ENCODE results near the gene AKAP13. TPM values are rescaled to one million over a fixed set of nuclear protein-coding genes. Genes with fewer than 3 reads are reported as not detected.

The AKAP13 gene
- polyA plus RNA-seq, 4 donors, result 71.3 to 100 (median 83.7) TPM

DNA sequence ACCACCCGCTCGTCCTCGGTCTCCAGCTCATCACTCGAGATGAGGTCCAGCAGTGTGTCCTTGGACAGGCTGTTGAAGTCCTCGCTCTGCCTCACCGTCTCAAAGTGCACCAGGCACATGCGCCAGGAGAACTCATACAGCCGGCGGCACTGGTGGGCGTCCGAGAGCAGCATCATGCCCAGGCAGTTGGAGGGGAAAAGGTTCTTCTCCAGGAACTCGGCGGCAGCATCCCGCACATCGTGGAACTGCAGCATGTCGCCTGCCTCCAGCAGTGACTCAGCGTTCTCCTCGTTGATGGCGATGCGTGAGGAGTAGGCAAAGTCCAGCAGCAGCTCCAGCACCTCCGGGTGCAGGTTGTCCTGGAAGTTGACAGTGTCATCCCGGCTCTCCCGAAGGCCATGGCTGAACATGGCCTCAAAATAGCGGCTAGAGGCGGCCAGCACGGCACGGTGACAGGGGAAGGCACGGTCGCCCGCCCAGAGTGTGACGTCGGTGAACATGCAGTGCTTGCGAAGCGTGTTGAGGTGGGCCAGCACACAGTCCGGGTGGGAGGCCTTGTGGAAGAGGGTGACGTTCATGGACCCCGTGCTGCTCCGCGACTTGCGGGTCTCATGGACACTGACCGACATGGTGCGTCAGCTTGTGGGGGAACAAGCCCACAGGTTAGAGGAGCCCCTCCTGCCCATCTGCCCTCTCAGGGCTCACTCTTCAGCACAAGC is 388.9 kb downstream of the AKAP13 start:
- no peak for DNase-seq (ENCODE audit: low read depth in 4 of 4, low spot score in 2 of 4)

GRCh38 chr15:85770096-85771041 is 390.0 kb downstream of the AKAP13 start:
- DNase-seq (ENCODE audit: low read depth in 4 of 4, low spot score in 2 of 4), result no peak

GRCh38 chr15:85771271-85771670 is 390.9 kb downstream of the AKAP13 start:
- no peak for DNase-seq (ENCODE audit: low read depth in 4 of 4, low spot score in 2 of 4)

GRCh38 chr15:85771781-85772445 is 391.5 kb downstream of the AKAP13 start:
- DNase-seq (ENCODE audit: low read depth in 4 of 4, low spot score in 2 of 4), result no peak

DNA sequence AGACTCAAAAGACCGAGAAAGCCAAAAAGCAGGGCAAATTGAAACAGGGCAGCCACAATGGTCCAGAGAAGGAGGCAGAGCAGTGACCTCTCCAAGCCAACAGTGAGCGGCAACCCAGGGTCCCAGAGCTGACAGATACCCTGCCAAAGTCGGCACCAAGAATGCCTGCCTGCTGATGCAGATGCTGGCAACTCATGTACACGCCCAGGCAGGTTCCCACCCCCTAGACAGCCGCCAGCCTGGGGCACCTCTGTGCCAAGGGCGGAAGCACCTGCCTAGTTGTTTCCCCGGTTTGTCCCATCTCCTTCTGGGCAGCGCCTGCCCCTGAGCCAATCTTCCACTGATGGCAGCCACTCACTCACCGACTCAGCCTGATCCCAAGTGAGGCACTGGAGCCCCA is 392.3 kb downstream of the AKAP13 start:
- DNase-seq (ENCODE audit: low read depth in 4 of 4, low spot score in 2 of 4), result no peak

DNA sequence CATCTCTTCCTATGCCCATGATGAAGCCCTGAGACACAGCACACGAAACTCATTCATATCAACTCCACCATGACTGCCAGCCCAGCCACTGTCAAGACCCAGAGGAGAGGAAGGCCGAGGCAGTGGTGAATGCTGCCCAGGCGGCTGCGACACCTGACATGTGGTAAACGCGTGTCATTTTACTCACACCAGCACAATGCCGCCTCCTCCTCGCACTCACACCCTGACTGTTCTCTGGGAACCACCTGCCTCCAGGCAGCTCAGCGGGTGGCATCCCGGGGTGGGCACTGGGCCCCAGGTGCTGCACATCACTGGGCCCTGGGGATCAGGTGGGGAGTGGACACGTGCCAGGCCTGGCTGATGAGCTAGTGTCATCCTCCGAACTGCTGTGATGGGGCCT is 392.8 kb downstream of the AKAP13 start:
- no peak for DNase-seq (ENCODE audit: low read depth in 4 of 4, low spot score in 2 of 4)

GRCh38 chr15:85773970-85774369 is 393.6 kb downstream of the AKAP13 start:
- no peak for DNase-seq (ENCODE audit: low read depth in 4 of 4, low spot score in 2 of 4)

- no peak for DNase-seq (ENCODE audit: low read depth in 4 of 4, low spot score in 2 of 4)
These were observed 397.1 kb downstream of the AKAP13 start for GRCh38 chr15:85777250-85778106.

- no peak for DNase-seq (ENCODE audit: low read depth in 4 of 4, low spot score in 2 of 4)
These were observed 397.8 kb downstream of the AKAP13 start for GRCh38 chr15:85778107-85778776.

- DNase-seq (ENCODE audit: low read depth in 4 of 4, low spot score in 2 of 4), result no peak
These were observed 398.8 kb downstream of the AKAP13 start for GRCh38 chr15:85779249-85779648.

DNA sequence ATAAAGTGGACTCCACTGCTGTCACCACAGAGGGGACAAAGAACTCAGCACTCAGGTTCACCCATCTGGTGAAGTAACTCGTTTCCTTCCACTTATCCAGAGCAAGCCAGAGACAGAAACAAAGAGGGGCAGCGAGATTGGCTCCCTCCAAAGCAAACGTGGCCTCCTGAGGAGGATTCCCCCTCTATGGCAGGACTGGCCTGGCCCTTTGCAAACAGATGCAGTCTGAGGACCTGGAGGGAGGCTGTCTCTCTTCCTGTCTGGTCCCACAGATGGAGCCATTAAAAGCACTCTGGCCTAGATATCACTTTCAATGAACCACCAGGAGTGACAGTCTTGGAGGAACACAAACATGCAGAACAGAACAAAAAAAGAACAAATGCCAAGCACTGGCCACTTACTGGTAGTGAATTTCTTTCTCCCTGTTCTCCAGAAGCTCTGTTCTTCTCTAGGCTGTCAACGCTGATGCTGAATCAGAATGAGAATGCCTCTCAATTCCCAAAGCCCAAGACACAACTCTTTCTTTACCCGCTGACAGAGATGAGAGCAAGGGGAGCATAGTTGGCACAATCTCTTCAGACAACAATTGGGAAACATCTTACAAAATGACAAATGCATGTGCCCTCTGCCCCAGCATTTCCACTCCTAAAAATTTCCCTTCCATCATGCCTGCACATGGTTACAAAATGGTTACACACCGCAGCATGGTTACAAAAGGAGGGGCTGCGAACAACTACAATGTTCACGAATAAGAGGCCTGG is 400.0 kb downstream of the AKAP13 start:
- DNase-seq (ENCODE audit: low read depth in 4 of 4, low spot score in 2 of 4), result no peak

DNA sequence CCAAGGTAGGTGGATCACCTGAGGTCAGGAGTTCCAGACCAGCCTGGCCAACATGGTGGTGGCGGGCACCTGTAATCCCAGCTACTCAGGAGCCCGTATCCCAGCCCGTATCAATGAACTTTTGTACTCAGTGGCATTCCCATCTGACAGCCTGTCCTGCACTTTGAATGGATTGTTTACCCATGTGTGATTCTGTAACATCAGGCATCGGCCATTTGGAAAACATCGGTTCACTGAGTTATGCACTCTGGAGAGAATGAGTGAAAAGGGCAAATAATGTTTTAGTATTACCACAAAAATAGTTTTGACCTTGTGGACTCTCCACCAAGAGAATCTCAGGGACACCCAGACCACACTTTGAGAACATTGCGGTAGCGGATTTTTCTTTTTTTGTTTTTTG is 400.7 kb downstream of the AKAP13 start:
- DNase-seq (ENCODE audit: low read depth in 4 of 4, low spot score in 2 of 4), result no peak

- no peak for DNase-seq (ENCODE audit: low read depth in 4 of 4, low spot score in 2 of 4)
These were observed 401.7 kb downstream of the AKAP13 start for GRCh38 chr15:85782064-85782463.

- no peak for DNase-seq (ENCODE audit: low read depth in 4 of 4, low spot score in 2 of 4)
These were observed 405.7 kb downstream of the AKAP13 start for GRCh38 chr15:85785887-85786780.

DNA sequence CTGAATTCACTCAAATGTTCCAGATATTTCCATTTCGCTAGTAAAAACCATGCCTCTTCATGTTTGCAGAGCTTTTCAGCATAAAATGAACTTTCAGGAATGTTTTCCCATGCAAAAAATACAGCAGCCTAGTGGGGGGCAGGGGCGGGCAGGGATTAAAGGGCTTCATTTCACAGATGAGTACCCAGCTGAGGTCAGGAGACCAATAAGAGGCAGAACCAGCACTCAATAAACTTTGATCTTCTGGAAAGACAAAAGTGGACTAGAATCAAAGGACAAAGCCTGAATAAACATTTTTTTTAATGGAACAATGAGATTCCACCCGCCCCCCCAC is 406.3 kb downstream of the AKAP13 start:
- DNase-seq (ENCODE audit: low read depth in 4 of 4, low spot score in 2 of 4), result no peak

DNA sequence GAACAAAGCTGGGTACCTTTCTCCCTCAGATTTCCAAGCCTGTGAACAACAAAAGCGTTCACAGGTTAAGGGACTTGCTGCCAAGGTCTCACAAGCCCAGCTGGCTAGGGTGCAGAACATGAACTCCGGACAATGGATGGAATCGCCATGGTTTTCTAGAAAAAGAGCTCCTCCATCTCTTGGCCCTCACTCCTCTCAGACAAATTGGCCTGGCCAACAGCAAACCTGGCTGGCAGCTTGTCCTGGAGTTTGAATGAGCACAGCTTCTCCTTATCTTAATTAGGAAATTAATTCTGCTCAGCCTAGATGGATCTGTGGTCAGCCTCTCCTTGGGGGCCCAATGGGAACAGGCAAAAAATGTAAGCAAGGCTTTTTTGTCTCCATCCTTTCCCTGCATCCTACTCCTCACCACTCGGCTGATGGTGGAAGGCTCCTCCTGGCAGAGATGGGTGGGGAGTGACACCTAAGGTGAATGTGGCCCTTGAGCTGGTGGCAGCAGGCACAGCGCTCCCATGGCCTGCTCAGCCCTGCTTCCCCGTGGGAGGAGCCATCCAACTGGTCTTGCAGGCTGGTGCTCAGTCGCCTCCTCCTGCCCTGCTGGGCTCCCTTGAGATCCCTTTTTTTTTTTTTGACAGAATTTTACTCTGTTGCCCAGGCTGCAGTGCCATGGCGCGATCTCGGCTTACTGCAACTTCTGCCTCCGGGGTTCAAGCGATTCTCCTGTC is 408.5 kb downstream of the AKAP13 start:
- no peak for DNase-seq (ENCODE audit: low read depth in 4 of 4, low spot score in 2 of 4)

- no peak for DNase-seq (ENCODE audit: low read depth in 4 of 4, low spot score in 2 of 4)
These were observed 409.1 kb downstream of the AKAP13 start for GRCh38 chr15:85789496-85789875.
